H1 (cell line): ENCODE measurements around the gene ZSWIM6. TPM values are rescaled to one million over a fixed set of nuclear protein-coding genes. Genes with fewer than 3 reads are reported as not detected.

Experiments
- ASH2L ChIP-seq: fragments of 200-600, 300-600 bp; sonication (generic); IDR thresholded peaks from one replicate; pipeline ENCODE4 v1.7.1; 2017; ENCODE audit warnings: low read length
- CHD7 ChIP-seq: fragments of 300-600 bp; sonication (generic); IDR thresholded peaks from 2 replicates; pipeline ENCODE4 v1.7.1; 2012; ENCODE audit warnings: low read length, moderate library complexity, mild to moderate bottlenecking, inconsistent platforms; ENCODE audit not compliant: insufficient replicate concordance
- RAD21 ChIP-seq, 2 experiments: IDR thresholded peaks in 1 of 2; conservative IDR thresholded peaks in 1 of 2; 2 replicates each; pipeline ENCODE4 v1.6.1; 2011; ENCODE audit warnings: low read depth in 2 of 2, low read length in 2 of 2, improper control_type of control experiment in 1 of 2, inconsistent platforms in 1 of 2, mild to moderate bottlenecking in 1 of 2, moderate library complexity in 1 of 2
- RNF2 ChIP-seq: fragments of 200-900, 300-1000 bp; sonication (generic); IDR thresholded peaks from 2 replicates; pipeline ENCODE4 v1.7.1; 2016; ENCODE audit warnings: borderline replicate concordance, low read depth, mild to moderate bottlenecking, antibody characterized with exemption, low read length; ENCODE audit not compliant: poor library complexity, severe bottlenecking; ENCODE audit errors: missing control alignments
- polyA plus RNA-seq, 7 experiments: library from polyadenylated mRNA; depleted of rRNA in 3 of 7; stranded (reverse) in 5 of 7; unstranded in 2 of 7; fragments of >200 nt in 5 of 7; fragments of 200-250 nt in 2 of 7; gene quantifications; 1 replicate in 5 of 7; 2 replicates in 1 of 7; 4 replicates in 1 of 7; pipeline versions ENCODE4 v1.2.1 to v1.2.3, GENCODE V29; 2011 to 2013; ENCODE audit warnings: missing spikeins in 2 of 7, mixed read lengths in 2 of 7
- total RNA-seq: library from RNA; stranded (reverse); fragmentation: NEBNext Ultra II Directional; extraction: Animal tissue kit (Norgen Biotek cat#: 25700); gene quantifications from 2 replicates; pipeline ENCODE4 v1.2.1, GENCODE V29; 2021

The ZSWIM6 gene
- total and polyA plus RNA-seq, 2 of the 8 experiments (the other 6 are each of a cell fraction or from before 2014, with no cell fraction given) = 7.9 to 12.4 TPM

- TF ChIP-seq CHD7 (no peak), RNF2 (no peak), RAD21 (IDR thresholded peaks at IDR 0.05 in 1 of 2, conservative IDR thresholded peaks at IDR 0.05 in 1 of 2; ENCODE audit: low read depth in 2 of 2, low read length in 2 of 2) (no peak), ASH2L (no peak)
Observed at GRCh38 chr5:61329550-61330128, 2.4 kb upstream of the ZSWIM6 start (continued).
